ENCODE data around the gene NEDD4L.

NEDD4L gene

DNA sequence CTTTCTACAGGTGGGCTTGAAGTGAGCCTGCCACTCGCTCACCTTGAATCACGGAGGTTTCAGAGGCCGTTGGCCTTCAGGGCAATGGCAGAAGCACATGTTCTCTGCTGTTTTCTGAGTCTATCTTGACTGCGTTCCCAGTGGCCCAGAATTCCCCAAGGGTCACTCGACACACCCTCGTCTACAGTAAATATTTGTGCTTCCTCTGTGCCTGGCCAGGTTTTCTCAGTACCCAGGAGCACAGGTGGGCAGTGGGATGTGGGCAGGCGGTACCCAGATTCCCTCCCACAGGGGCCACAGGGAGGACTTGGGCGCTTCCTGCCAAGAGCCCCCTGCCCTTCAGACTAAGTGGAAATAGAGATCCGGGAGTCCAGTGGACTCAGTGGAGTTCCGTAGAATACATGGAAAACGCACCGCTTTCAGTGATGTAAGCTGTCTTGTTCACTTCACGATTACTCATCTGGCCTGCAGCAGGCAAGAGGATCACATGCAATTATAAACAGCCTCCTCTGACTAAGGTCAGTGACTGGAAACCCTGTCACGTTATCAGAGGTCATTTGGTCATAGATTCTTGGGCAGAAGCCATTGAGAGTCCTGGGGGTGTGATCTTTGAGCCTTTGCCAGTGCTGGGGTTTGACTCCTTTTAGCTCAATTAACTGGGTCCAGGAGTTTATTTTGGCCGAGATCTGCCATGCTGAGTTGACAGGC, 179.8 kb downstream of the NEDD4L start (continued):
- no peak for TF ChIP-seq REST (tag by site-specific recombination; IDR thresholded peaks at IDR 0.05)
- TF ChIP-seq ZNF155 (tag by site-specific recombination; IDR thresholded peaks at IDR 0.05), result no peak
- no peak for TF ChIP-seq ZNF404 (tag by site-specific recombination; IDR thresholded peaks at IDR 0.05)
- no peak for TF ChIP-seq ZNF548 (tag by site-specific recombination; IDR thresholded peaks at IDR 0.05)
- TF ChIP-seq, protein P1, sequence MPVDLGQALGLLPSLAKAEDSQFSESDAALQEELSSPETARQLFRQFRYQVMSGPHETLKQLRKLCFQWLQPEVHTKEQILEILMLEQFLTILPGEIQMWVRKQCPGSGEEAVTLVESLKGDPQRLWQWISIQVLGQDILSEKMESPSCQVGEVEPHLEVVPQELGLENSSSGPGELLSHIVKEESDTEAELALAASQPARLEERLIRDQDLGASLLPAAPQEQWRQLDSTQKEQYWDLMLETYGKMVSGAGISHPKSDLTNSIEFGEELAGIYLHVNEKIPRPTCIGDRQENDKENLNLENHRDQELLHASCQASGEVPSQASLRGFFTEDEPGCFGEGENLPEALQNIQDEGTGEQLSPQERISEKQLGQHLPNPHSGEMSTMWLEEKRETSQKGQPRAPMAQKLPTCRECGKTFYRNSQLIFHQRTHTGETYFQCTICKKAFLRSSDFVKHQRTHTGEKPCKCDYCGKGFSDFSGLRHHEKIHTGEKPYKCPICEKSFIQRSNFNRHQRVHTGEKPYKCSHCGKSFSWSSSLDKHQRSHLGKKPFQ (tag by site-specific recombination; IDR thresholded peaks at IDR 0.05), result no peak
- peak; percentile 73 for TF ChIP-seq GLIS2 (tag by site-specific recombination; IDR thresholded peaks at IDR 0.05)
- 0 out of 2 replicates have a peak, but pooled peaks have one; percentile 13 for TF ChIP-seq ZNF324 (tag by site-specific recombination; IDR thresholded peaks at IDR 0.05)
- TF ChIP-seq ZFP3 (tag by site-specific recombination; IDR thresholded peaks at IDR 0.05; ENCODE audit: low read depth), result no peak
- no peak for TF ChIP-seq ZNF19 (tag by site-specific recombination; IDR thresholded peaks at IDR 0.05; ENCODE audit: low read depth)
- TF ChIP-seq ZNF114 (tag by site-specific recombination; IDR thresholded peaks at IDR 0.05), result no peak
- no peak for TF ChIP-seq SETDB1 (IDR thresholded peaks at IDR 0.05; ENCODE audit: insufficient read length, low read length)
- TF ChIP-seq ZNF501 (tag by site-specific recombination; IDR thresholded peaks at IDR 0.05), result 0 out of 2 replicates have a peak, but pooled peaks have one; percentile 26
- TF ChIP-seq GLI4 (tag by site-specific recombination; IDR thresholded peaks at IDR 0.05), result no peak
- no peak for TF ChIP-seq ZNF23 (tag by site-specific recombination; IDR thresholded peaks at IDR 0.05; ENCODE audit: borderline replicate concordance)
- TF ChIP-seq SP2 (tag by site-specific recombination; IDR thresholded peaks at IDR 0.05), result 0 out of 2 replicates have a peak, but pooled peaks have one; percentile 11
- peak; percentile 55 for TF ChIP-seq ZBTB20 (tag by site-specific recombination; IDR thresholded peaks at IDR 0.05)
- TF ChIP-seq ZNF302 (tag by site-specific recombination; IDR thresholded peaks at IDR 0.05; ENCODE audit: low read depth), result no peak
- TF ChIP-seq MYNN (tag by site-specific recombination; IDR thresholded peaks at IDR 0.05; ENCODE audit: borderline replicate concordance), result no peak
- no peak for TF ChIP-seq ZNF24 (tag by site-specific recombination; IDR thresholded peaks at IDR 0.05)
- TF ChIP-seq, protein P2, sequence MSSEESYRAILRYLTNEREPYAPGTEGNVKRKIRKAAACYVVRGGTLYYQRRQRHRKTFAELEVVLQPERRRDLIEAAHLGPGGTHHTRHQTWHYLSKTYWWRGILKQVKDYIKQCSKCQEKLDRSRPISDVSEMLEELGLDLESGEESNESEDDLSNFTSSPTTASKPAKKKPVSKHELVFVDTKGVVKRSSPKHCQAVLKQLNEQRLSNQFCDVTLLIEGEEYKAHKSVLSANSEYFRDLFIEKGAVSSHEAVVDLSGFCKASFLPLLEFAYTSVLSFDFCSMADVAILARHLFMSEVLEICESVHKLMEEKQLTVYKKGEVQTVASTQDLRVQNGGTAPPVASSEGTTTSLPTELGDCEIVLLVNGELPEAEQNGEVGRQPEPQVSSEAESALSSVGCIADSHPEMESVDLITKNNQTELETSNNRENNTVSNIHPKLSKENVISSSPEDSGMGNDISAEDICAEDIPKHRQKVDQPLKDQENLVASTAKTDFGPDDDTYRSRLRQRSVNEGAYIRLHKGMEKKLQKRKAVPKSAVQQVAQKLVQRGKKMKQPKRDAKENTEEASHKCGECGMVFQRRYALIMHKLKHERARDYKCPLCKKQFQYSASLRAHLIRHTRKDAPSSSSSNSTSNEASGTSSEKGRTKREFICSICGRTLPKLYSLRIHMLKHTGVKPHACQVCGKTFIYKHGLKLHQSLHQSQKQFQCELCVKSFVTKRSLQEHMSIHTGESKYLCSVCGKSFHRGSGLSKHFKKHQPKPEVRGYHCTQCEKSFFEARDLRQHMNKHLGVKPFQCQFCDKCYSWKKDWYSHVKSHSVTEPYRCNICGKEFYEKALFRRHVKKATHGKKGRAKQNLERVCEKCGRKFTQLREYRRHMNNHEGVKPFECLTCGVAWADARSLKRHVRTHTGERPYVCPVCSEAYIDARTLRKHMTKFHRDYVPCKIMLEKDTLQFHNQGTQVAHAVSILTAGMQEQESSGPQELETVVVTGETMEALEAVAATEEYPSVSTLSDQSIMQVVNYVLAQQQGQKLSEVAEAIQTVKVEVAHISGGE (tag by site-specific recombination; conservative IDR thresholded peaks at IDR 0.05; ENCODE audit: low read depth), result no peak
- no peak for TF ChIP-seq ZBTB49 (tag by site-specific recombination; IDR thresholded peaks at IDR 0.05; ENCODE audit: low read depth)
- TF ChIP-seq RBAK (tag by site-specific recombination; IDR thresholded peaks at IDR 0.05), result no peak
- TF ChIP-seq, protein P3, sequence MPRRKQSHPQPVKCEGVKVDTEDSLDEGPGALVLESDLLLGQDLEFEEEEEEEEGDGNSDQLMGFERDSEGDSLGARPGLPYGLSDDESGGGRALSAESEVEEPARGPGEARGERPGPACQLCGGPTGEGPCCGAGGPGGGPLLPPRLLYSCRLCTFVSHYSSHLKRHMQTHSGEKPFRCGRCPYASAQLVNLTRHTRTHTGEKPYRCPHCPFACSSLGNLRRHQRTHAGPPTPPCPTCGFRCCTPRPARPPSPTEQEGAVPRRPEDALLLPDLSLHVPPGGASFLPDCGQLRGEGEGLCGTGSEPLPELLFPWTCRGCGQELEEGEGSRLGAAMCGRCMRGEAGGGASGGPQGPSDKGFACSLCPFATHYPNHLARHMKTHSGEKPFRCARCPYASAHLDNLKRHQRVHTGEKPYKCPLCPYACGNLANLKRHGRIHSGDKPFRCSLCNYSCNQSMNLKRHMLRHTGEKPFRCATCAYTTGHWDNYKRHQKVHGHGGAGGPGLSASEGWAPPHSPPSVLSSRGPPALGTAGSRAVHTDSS (tag by site-specific recombination; IDR thresholded peaks at IDR 0.05), result no peak
- no peak for TF ChIP-seq ZNF654 (tag by site-specific recombination; IDR thresholded peaks at IDR 0.05; ENCODE audit: low read depth)
- TF ChIP-seq ZNF426 (tag by site-specific recombination; IDR thresholded peaks at IDR 0.05), result no peak
- TF ChIP-seq, protein P4, sequence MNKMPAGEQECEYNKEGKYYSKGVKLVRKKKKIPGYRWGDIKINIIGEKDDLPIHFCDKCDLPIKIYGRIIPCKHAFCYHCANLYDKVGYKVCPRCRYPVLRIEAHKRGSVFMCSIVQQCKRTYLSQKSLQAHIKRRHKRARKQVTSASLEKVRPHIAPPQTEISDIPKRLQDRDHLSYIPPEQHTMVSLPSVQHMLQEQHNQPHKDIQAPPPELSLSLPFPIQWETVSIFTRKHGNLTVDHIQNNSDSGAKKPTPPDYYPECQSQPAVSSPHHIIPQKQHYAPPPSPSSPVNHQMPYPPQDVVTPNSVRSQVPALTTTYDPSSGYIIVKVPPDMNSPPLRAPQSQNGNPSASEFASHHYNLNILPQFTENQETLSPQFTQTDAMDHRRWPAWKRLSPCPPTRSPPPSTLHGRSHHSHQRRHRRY (tag by site-specific recombination; IDR thresholded peaks at IDR 0.05), result no peak
- TF ChIP-seq ZBTB21 (tag by site-specific recombination; IDR thresholded peaks at IDR 0.05), result peak; percentile 60
